Measurements from ENCODE around the gene SLC27A4. TPM values are rescaled to one million over a fixed set of nuclear protein-coding genes. Genes with fewer than 3 reads are reported as not detected.

The SLC27A4 gene
- total RNA-seq, 1 donor from 2014 or later: 23.0 TPM

DNA sequence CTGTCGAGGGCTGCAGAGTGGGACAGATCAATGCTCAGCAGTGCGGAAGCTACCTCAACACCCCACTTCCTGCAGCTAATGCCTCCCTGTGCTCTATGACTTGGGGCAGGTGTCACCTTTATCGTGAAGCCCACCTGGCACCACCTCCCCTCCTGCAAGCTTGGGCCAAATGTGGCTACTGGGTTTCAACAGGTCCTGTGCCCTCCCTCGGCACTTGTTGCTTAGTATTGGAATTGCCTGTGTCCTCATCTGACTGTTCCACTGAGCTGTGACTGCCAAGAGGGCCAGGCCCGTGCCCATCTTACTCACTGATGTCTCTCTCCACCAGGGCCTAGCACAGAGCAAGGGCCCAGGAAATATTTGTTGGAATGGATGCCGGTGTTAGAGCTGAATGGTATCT, 9.4 kb downstream of the SLC27A4 start:
- no peaks in the 10 kb centered on the region for H3K9me3 Mint-ChIP-seq (ENCODE audit: unreplicated experiment)
- H3K36me3 Mint-ChIP-seq (ENCODE audit: low read depth, unreplicated experiment): peaks cover 15% of the 10 kb centered on the region
- H3K27me3 Mint-ChIP-seq (ENCODE audit: unreplicated experiment): peaks cover 3% of the 10 kb centered on the region
- TF ChIP-seq, protein P1, sequence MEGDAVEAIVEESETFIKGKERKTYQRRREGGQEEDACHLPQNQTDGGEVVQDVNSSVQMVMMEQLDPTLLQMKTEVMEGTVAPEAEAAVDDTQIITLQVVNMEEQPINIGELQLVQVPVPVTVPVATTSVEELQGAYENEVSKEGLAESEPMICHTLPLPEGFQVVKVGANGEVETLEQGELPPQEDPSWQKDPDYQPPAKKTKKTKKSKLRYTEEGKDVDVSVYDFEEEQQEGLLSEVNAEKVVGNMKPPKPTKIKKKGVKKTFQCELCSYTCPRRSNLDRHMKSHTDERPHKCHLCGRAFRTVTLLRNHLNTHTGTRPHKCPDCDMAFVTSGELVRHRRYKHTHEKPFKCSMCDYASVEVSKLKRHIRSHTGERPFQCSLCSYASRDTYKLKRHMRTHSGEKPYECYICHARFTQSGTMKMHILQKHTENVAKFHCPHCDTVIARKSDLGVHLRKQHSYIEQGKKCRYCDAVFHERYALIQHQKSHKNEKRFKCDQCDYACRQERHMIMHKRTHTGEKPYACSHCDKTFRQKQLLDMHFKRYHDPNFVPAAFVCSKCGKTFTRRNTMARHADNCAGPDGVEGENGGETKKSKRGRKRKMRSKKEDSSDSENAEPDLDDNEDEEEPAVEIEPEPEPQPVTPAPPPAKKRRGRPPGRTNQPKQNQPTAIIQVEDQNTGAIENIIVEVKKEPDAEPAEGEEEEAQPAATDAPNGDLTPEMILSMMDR (IDR thresholded peaks at IDR 0.05; ENCODE audit: unreplicated experiment): no peak
- DNase-seq (ENCODE audit: low spot score): no peak
- H3K27ac Mint-ChIP-seq (ENCODE audit: unreplicated experiment): no peak overlapping the region
- H3K4me3 Mint-ChIP-seq (ENCODE audit: unreplicated experiment): no peak overlapping the region
- no peaks in the 10 kb centered on the region for H3K4me1 Mint-ChIP-seq (ENCODE audit: unreplicated experiment)

DNA sequence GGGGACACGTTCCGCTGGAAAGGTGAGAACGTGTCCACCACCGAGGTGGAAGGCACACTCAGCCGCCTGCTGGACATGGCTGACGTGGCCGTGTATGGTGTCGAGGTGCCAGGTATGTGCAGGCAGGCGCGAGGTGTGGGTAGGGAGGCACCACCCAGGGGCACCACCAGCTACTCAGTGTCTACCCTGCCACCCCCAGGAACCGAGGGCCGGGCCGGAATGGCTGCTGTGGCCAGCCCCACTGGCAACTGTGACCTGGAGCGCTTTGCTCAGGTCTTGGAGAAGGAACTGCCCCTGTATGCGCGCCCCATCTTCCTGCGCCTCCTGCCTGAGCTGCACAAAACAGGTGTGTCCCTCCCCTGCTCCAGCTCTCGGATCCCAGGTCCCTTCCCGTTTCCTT, 15.1 kb downstream of the SLC27A4 start:
- TF ChIP-seq, protein P1 (IDR thresholded peaks at IDR 0.05; ENCODE audit: unreplicated experiment): no peak
- no peaks in the 10 kb centered on the region for H3K27me3 Mint-ChIP-seq (ENCODE audit: unreplicated experiment)
- no peak overlapping the region for H3K4me3 Mint-ChIP-seq (ENCODE audit: unreplicated experiment)
- peaks cover 11% of the 10 kb centered on the region for H3K36me3 Mint-ChIP-seq (ENCODE audit: low read depth, unreplicated experiment)
- H3K4me1 Mint-ChIP-seq (ENCODE audit: unreplicated experiment): no peaks in the 10 kb centered on the region
- DNase-seq (ENCODE audit: low spot score): no peak
- H3K9me3 Mint-ChIP-seq (ENCODE audit: unreplicated experiment): no peaks in the 10 kb centered on the region
- H3K27ac Mint-ChIP-seq (ENCODE audit: unreplicated experiment): no peak overlapping the region

DNA sequence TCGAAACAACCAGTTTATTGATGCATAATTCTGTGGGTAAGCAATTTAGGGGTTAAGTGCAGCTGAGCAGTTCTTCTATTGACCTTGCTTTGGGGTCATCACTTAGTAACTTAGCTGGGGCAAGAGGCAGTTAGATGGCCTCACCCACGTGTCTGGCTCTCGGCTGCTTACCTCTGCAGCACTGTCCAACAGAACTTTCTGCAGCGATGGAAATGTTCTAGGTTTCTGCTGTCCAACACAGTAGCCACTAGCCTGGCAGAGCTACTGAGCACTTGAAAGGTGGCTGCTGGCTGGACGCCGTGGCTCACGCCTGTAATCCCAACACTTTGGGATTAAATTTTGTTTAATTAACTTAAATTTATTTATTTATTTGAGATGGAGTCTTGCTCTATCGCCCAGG, 17.8 kb downstream of the SLC27A4 start:
- Mint-ChIP-seq H3K27ac (ENCODE audit: unreplicated experiment) (no peak overlapping the region), H3K4me3 (ENCODE audit: unreplicated experiment) (no peak overlapping the region)
- TF ChIP-seq, protein P1 (IDR thresholded peaks at IDR 0.05; ENCODE audit: unreplicated experiment): no peak

DNA sequence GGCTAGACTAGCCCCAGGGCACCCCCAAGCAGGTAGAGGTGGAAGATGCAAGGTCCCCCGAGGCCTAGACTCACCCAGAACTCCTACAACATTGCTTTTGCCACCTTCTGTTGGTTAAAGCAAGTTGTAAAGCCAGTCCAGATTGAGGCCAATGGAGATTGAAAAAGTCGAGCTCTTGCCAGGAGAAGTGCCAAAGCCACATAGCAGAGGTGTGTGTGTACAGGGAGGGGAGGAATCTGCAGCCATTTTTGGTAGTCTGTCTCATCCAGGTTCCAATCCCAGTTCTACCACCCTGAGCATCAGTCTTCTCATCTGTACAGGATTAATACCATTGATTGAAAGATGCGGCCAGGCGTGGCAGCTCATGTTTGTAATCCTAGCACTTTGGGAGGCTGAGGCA, 18.5 kb downstream of the SLC27A4 start:
- no peak for DNase-seq (ENCODE audit: low spot score)
- Mint-ChIP-seq H3K36me3 (ENCODE audit: low read depth, unreplicated experiment) (peaks cover 9% of the 10 kb centered on the region), H3K4me1 (ENCODE audit: unreplicated experiment) (no peaks in the 10 kb centered on the region), H3K27ac (ENCODE audit: unreplicated experiment) (no peak overlapping the region), H3K27me3 (ENCODE audit: unreplicated experiment) (peaks cover 7% of the 10 kb centered on the region), H3K9me3 (ENCODE audit: unreplicated experiment) (no peaks in the 10 kb centered on the region), H3K4me3 (ENCODE audit: unreplicated experiment) (no peak overlapping the region)
- TF ChIP-seq, protein P1 (IDR thresholded peaks at IDR 0.05; ENCODE audit: unreplicated experiment): no peak

More for the DNA sequence above, 17.8 kb downstream of the SLC27A4 start:
- Mint-ChIP-seq H3K4me1 (ENCODE audit: unreplicated experiment) (no peaks in the 10 kb centered on the region), H3K9me3 (ENCODE audit: unreplicated experiment) (no peaks in the 10 kb centered on the region), H3K27me3 (ENCODE audit: unreplicated experiment) (peaks cover 4% of the 10 kb centered on the region), H3K36me3 (ENCODE audit: low read depth, unreplicated experiment) (peaks cover 9% of the 10 kb centered on the region)
- no peak for DNase-seq (ENCODE audit: low spot score)

DNA sequence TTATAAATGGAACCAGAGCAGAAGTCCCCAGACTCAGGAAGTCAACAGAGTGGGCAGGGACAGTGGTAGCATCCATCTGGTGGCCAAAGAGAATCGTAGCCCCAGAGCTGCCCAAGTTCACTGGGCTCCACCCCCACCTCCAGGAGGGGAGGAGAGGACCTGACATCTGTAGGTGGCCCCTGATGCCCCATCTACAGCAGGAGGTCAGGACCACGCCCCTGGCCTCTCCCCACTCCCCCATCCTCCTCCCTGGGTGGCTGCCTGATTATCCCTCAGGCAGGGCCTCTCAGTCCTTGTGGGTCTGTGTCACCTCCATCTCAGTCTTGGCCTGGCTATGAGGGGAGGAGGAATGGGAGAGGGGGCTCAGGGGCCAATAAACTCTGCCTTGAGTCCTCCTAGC, 20.5 kb downstream of the SLC27A4 start:
- no peaks in the 10 kb centered on the region for H3K9me3 Mint-ChIP-seq (ENCODE audit: unreplicated experiment)
- TF ChIP-seq, protein P1 (IDR thresholded peaks at IDR 0.05; ENCODE audit: unreplicated experiment): no peak
- H3K4me3 Mint-ChIP-seq (ENCODE audit: unreplicated experiment): no peak overlapping the region
- DNase-seq (ENCODE audit: low spot score): no peak
- peaks cover 8% of the 10 kb centered on the region for H3K27me3 Mint-ChIP-seq (ENCODE audit: unreplicated experiment)
- no peak overlapping the region for H3K27ac Mint-ChIP-seq (ENCODE audit: unreplicated experiment)
- peaks cover 2% of the 10 kb centered on the region for H3K4me1 Mint-ChIP-seq (ENCODE audit: unreplicated experiment)
- peaks cover 9% of the 10 kb centered on the region for H3K36me3 Mint-ChIP-seq (ENCODE audit: low read depth, unreplicated experiment)

All from endothelial cell (in vitro differentiated cells).